Fibroblast of villous mesenchyme (primary cell): ENCODE data around the gene EFCAB5. TPM values are rescaled to one million over a fixed set of nuclear protein-coding genes. Genes with fewer than 3 reads are reported as not detected.
"Not testable (repeated sequence)": the region's sequence is repeated elsewhere in the genome, so short reads cannot be mapped to it uniquely, and the experiment has no call there.

Source experiments
- DNase-seq: peaks from one replicate; pipeline ENCODE4 v3.0.0-alpha.2; 2010; ENCODE audit warnings: low read depth
- H3K4me3 ChIP-seq: 2 replicates; pipeline ENCODE4 v1.5.1; 2011; ENCODE audit warnings: low read depth, mild to moderate bottlenecking, low read length
- total RNA-seq: library from RNA; depleted of rRNA; stranded (reverse); fragments of >200 nt; gene quantifications from 2 replicates; pipeline ENCODE4 v1.2.3, GENCODE V29; 2012
- TF ChIP-seq, protein P1 (sequence below): IDR thresholded peaks from 2 replicates; pipeline ENCODE4 v1.5.1; 2012; ENCODE audit warnings: low read depth, mild to moderate bottlenecking, low read length; ENCODE audit not compliant: insufficient read depth

EFCAB5 gene
- total RNA-seq, 1 donor, result under 0.01 TPM

- no peak for DNase-seq
- no peak overlapping the region for H3K4me3 ChIP-seq
- TF ChIP-seq, protein P1, sequence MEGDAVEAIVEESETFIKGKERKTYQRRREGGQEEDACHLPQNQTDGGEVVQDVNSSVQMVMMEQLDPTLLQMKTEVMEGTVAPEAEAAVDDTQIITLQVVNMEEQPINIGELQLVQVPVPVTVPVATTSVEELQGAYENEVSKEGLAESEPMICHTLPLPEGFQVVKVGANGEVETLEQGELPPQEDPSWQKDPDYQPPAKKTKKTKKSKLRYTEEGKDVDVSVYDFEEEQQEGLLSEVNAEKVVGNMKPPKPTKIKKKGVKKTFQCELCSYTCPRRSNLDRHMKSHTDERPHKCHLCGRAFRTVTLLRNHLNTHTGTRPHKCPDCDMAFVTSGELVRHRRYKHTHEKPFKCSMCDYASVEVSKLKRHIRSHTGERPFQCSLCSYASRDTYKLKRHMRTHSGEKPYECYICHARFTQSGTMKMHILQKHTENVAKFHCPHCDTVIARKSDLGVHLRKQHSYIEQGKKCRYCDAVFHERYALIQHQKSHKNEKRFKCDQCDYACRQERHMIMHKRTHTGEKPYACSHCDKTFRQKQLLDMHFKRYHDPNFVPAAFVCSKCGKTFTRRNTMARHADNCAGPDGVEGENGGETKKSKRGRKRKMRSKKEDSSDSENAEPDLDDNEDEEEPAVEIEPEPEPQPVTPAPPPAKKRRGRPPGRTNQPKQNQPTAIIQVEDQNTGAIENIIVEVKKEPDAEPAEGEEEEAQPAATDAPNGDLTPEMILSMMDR, result no peak
Measured at GRCh38 chr17:29927546-29927945, 13.9 kb upstream of the EFCAB5 start.

DNA sequence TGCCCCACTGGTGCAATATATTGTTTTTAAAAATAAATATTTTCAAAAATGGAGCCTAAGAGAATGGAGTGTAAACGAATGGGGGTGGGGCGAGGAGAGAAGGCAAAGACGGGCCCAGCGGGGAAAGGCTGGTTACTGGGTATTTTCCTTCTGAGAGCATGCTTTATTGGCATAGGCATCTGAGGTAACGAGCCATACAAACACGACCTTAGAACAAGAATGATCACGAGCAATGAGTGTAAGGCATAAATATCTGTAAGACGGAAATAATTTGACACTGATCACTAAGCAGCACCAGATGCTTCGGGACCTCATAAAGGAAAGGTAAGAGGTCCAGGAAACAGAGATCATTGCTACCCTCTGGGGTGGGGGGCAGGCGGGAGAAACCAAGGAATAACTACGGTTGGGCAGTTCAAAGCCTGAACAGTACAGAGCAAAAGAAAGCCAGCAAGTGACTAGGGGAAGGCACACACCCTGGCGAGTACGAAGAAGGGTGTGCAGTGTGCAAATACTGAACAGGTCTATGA is 12.4 kb upstream of the EFCAB5 start:
- DNase-seq, result peak; percentile 42
- peak overlapping the region; percentile 93 for H3K4me3 ChIP-seq
- TF ChIP-seq, protein P1, result no peak

DNA sequence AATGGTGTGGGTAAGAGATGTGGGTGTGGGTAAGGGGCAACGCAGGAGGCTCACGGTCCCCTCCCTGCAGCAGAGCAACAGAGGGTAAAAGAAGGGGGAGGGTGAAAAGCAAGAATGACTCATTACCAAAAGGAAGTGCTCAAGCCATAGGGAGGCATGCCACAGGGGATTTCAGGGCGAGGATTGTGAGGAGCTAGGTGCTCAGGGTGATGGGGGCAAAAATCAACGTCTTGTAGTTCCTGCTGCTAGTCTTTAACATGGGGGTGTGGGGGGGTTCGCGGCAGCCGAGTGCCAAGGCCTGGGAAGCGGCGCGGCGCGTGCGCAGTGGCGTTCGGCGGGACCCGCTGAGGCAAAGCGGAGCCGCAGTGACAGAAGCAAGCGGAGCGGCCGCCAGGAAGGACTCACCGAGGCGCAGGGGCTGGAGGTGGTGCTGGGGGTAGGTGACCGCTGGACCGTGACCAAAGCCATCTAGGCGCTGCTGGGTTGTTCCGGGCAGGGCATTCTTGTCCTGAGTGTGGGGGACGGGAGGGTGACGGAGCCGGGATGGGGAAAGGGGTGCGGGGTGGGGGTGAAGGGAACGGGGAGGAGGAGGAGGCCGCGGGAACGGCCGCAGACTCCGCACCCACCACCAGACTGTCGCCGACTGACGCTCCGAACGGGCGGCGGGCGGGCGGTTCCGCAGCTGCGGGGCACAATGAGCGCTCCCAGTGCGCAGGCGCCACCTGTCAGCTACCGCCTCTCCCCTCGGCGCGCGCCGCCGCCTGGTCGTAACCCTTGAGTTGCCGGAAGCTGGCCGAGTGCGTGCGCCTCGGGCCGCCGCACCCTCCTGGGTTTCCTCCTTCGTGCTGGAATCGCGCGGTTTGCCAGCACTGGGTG is 11.7 kb upstream of the EFCAB5 start, which contains the start of gene SSH2:
Gene SSH2, minus strand, starts transcription at position 696 of the 876 bp plus-strand sequence. Its CDS starts 228 bp downstream, at position 468.
- TF ChIP-seq, protein P1, result no peak
- DNase-seq, result peak; percentile 84
- peak within 1 kb of the TSS; percentile 93 for H3K4me3 ChIP-seq

- H3K4me3 ChIP-seq, result peak overlapping the region; percentile 93
- TF ChIP-seq, protein P1, result peak; percentile 6
- peak; percentile 71 for DNase-seq
Measured at GRCh38 chr17:29930409-29931010, 10.9 kb upstream of the EFCAB5 start.

DNA sequence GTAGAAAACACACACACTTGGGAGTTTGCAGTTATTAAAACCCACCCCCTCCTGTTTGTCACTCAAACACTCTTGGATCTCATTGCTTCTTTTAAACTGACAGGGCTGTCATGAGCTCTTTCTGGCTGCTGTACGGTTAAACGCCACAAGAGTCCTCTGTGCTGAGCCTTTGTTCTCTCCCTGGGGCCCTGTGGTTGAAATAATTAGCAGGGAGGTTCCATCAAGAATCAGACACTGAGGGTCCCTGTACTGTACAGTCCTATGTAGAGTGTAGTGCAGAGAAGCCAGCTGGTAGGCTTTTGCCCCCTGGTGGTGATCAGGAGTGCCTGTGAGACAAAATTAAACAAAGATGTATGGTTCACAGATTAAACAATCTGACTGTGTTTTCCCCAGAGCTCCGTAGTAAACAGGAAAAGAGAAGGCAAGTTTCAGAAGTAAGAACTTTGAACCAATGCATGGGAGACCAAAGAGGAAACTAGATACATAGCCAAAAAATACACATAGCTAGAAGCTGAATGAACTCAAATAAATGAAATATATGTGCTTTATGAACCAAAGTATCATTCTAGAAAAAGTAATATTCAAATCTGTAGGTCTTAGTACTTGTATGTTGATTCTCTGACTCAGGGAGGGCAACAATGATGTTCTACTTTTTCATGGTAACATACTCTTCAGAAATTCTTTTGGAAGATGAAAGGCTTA is 10.1 kb upstream of the EFCAB5 start:
- H3K4me3 ChIP-seq, result peak overlapping the region; percentile 93
- DNase-seq, result peak; percentile 80
- TF ChIP-seq, protein P1, result peak; percentile 92

DNA sequence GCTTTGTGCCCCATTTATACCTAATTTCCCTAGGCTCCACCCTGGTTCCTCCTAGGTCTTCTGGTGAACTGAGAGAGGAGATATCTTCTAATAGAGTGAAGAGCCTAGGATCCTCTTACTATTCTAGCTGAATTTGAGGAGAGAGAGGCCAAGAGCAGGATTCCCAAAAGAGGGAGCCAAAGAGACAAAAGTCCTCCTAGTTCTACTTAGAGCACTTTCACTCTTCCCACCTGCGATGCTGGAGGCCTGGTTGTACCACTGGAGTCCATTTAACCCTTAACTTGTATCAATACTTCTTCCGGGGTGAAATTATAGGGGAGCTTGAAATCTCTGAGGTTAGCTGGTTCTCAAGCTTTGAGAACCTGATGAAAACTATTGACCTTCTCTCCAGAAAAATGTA is 8.1 kb upstream of the EFCAB5 start:
- H3K4me3 ChIP-seq, result no peak overlapping the region
- DNase-seq, result peak; percentile 38
- TF ChIP-seq, protein P1, result peak; percentile 51

DNA sequence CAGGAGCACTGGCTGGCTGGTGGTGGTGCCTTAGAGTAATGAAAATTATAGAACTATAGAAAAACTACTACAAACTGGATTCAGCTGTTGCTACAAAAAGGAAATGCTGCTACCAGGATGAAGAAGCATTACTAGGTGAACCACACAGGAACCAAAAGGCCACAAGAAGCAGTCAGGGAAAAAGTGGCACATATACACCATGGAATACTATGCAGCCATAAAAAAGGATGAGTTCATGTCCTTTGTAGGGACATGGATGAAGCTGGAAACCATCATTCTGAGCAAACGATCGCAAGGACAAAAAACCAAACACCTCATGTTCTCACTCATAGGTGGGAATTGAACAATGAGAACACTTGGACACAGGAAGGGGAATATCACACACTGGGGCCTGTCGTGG is 5.5 kb upstream of the EFCAB5 start:
- not testable (repeated sequence) for H3K4me3 ChIP-seq

More for the DNA sequence above, 5.5 kb upstream of the EFCAB5 start:
- not testable (repeated sequence) for DNase-seq
